Lung (tissue), 12 donors: ENCODE data around the gene PTPRG. TPM values are rescaled to one million over a fixed set of nuclear protein-coding genes. Genes with fewer than 3 reads are reported as not detected.
"Not testable (repeated sequence)": the region's sequence is repeated elsewhere in the genome, so short reads cannot be mapped to it uniquely, and the experiment has no call there.

ENCODE experiments used
- ATAC-seq: fragments of 200-7000 bp; cut with Tn5 transposase; one replicate; pipeline ENCODE4 v1.9.1; 2020; ENCODE audit warnings: moderate number of reproducible peaks; ENCODE audit not compliant: insufficient read depth, low FRiP score
- DNase-seq, 3 donors: peaks; one replicate each; pipeline ENCODE4 v3.0.0-alpha.2; 2013 to 2017
- H3K27ac ChIP-seq, 2 donors: one replicate each; pipeline ENCODE4 v1.5.1; 2013; ENCODE audit warnings: mild to moderate bottlenecking in 2 of 2, moderate library complexity in 2 of 2, control low read depth in 1 of 2, inconsistent platforms in 1 of 2, low read depth in 1 of 2, low read length in 1 of 2
- H3K27me3 ChIP-seq, 3 donors: one replicate each; pipeline ENCODE4 v1.5.1; 2013; ENCODE audit warnings: low read length in 2 of 3; ENCODE audit not compliant: control insufficient read depth in 3 of 3, insufficient read depth in 3 of 3
- H3K36me3 ChIP-seq, 4 donors: one replicate each; pipeline ENCODE4 v1.5.1; 2013; ENCODE audit warnings: low read length in 4 of 4, mild to moderate bottlenecking in 1 of 4, moderate library complexity in 1 of 4; ENCODE audit not compliant: control insufficient read depth in 4 of 4, insufficient read depth in 4 of 4
- H3K4me1 ChIP-seq, 5 donors: one replicate each; pipeline ENCODE4 v1.5.1; 2013; ENCODE audit warnings: low read length in 5 of 5, mild to moderate bottlenecking in 2 of 5, moderate library complexity in 1 of 5; ENCODE audit not compliant: control insufficient read depth in 5 of 5, insufficient read depth in 5 of 5
- H3K4me3 ChIP-seq: one replicate; pipeline ENCODE4 v1.5.1; 2013; ENCODE audit warnings: mild to moderate bottlenecking, control low read depth, moderate library complexity
- H3K9ac ChIP-seq, 2 donors: one replicate each; pipeline ENCODE4 v1.5.1; 2013; ENCODE audit warnings: low read length in 2 of 2, control low read depth in 1 of 2; ENCODE audit not compliant: insufficient read depth in 1 of 2
- H3K9me3 ChIP-seq, 4 donors: one replicate each; pipeline ENCODE4 v1.5.1; 2013; ENCODE audit warnings: low read length in 3 of 4, mild to moderate bottlenecking in 1 of 4, moderate library complexity in 1 of 4; ENCODE audit not compliant: control insufficient read depth in 4 of 4, insufficient read depth in 3 of 4
- WGBS, 2 donors: extraction: QIAGEN DNeasy Blood & Tissue Kit; methylation state at CpG; one replicate each; pipeline ENCODE4 v1.1.7; 2013; 5-methylcytosine and 5-hydroxymethylcytosine counted together
- polyA plus RNA-seq, 2 donors: library from polyadenylated mRNA; stranded (reverse); fragments of 200-250 nt; gene quantifications; one replicate each; pipeline ENCODE4 v1.2.1, GENCODE V29; 2013
- total RNA-seq, 2 donors: library from RNA; depleted of rRNA in 1 of 2; stranded (reverse); fragments of >200 nt in 1 of 2; gene quantifications; one replicate each; pipeline ENCODE4 v1.2.1, GENCODE V29; 2014 to 2021
- TF ChIP-seq, protein P1 (sequence below): IDR thresholded peaks from 2 replicates; pipeline ENCODE4 v1.5.1; 2012; ENCODE audit warnings: mild to moderate bottlenecking; ENCODE audit errors: control extremely low read depth, extremely low read depth
- donor health status: control.
- donor health status: control.
- donor health status: Bipolar disorder and iron deficiency.
- donor health status: healthy.
- donor health status: DM: yes; HTN: yes; CAD: no.

The PTPRG gene
- total and polyA plus RNA-seq, 4 donors, result 8.5 to 131 (median 75.9) TPM

GRCh38 chr3:61707492-61707891 is 146.1 kb downstream of the PTPRG start:
- DNase-seq (no peak), ATAC-seq (no peak)
- 97 to 100% methylated on average over 1 of the region's 1 CpG for WGBS, 2 donors
- no peak overlapping the region for H3K4me3 ChIP-seq
- H3K36me3 ChIP-seq, result no peaks in the 10 kb centered on the region
- H3K4me1 ChIP-seq, result peaks cover 0 to 24% (median 0%) of the 10 kb centered on the region in 5 donors
- TF ChIP-seq, protein P1, sequence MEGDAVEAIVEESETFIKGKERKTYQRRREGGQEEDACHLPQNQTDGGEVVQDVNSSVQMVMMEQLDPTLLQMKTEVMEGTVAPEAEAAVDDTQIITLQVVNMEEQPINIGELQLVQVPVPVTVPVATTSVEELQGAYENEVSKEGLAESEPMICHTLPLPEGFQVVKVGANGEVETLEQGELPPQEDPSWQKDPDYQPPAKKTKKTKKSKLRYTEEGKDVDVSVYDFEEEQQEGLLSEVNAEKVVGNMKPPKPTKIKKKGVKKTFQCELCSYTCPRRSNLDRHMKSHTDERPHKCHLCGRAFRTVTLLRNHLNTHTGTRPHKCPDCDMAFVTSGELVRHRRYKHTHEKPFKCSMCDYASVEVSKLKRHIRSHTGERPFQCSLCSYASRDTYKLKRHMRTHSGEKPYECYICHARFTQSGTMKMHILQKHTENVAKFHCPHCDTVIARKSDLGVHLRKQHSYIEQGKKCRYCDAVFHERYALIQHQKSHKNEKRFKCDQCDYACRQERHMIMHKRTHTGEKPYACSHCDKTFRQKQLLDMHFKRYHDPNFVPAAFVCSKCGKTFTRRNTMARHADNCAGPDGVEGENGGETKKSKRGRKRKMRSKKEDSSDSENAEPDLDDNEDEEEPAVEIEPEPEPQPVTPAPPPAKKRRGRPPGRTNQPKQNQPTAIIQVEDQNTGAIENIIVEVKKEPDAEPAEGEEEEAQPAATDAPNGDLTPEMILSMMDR, result no peak
- no peak overlapping the region for H3K27ac ChIP-seq
- no peaks in the 10 kb centered on the region for H3K9me3 ChIP-seq
- no peak overlapping the region for H3K9ac ChIP-seq
- no peaks in the 10 kb centered on the region for H3K27me3 ChIP-seq

DNA sequence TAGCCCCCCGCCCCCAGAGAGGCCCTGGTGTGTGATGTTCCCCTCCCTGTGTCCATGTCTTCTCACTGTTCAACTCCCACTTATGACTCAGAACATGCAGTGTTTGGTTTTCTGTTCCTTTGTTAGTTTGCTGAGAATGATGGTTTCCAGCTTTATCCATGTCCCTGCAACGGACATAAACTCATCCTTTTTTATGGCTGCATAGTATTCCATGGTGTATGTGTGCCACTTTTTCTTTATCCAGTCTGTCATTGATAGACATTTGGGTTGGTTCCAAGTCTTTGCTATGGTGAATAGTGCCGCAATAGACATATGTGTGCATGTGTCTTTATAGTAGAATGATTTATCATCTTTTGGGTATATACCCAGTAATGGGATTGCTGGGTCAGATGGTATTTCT is 149.5 kb downstream of the PTPRG start:
- not testable (repeated sequence) for H3K4me1 ChIP-seq, H3K9ac ChIP-seq, H3K27me3 ChIP-seq, ATAC-seq, DNase-seq, H3K27ac ChIP-seq, H3K4me3 ChIP-seq, H3K36me3 ChIP-seq, H3K9me3 ChIP-seq
- WGBS, 2 donors, result 86 to 95% methylated on average over 3 of the region's 3 CpGs

GRCh38 chr3:61714225-61714624 is 152.9 kb downstream of the PTPRG start:
- DNase-seq (no peak), ATAC-seq (no peak)
- no peak overlapping the region for H3K9ac ChIP-seq
- no peaks in the 10 kb centered on the region for H3K36me3 ChIP-seq
- 68 to 93% methylated on average over 4 of the region's 4 CpGs for WGBS, 2 donors
- H3K4me1 ChIP-seq, result peaks cover 0 to 17% (median 3%) of the 10 kb centered on the region in 5 donors
- no peak overlapping the region for H3K27ac ChIP-seq
- H3K4me3 ChIP-seq, result no peak overlapping the region
- no peaks in the 10 kb centered on the region for H3K27me3 ChIP-seq
- no peaks in the 10 kb centered on the region for H3K9me3 ChIP-seq
- TF ChIP-seq, protein P1, result no peak

GRCh38 chr3:61715886-61716527 is 154.6 kb downstream of the PTPRG start:
- H3K36me3 ChIP-seq, result peaks cover 0 to 1% (median 0%) of the 10 kb centered on the region in 4 donors
- no peak overlapping the region for H3K27ac ChIP-seq
- DNase-seq, result no peak
- H3K9ac ChIP-seq, result no peak overlapping the region
- WGBS, 2 donors, result 71 to 86% methylated on average over 4 of the region's 4 CpGs
- ATAC-seq, result no peak
- H3K27me3 ChIP-seq, result no peaks in the 10 kb centered on the region
- no peak overlapping the region for H3K4me3 ChIP-seq
- H3K9me3 ChIP-seq, result no peaks in the 10 kb centered on the region
- TF ChIP-seq, protein P1, result no peak
- peaks cover 0 to 27% (median 7%) of the 10 kb centered on the region in 5 donors for H3K4me1 ChIP-seq

- not testable (repeated sequence) for H3K9me3 ChIP-seq, H3K4me3 ChIP-seq, DNase-seq, H3K9ac ChIP-seq, ATAC-seq, H3K27me3 ChIP-seq, H3K36me3 ChIP-seq, H3K27ac ChIP-seq
- WGBS, 2 donors, result 88 to 92% methylated on average over 8 of the region's 8 CpGs
- H3K4me1 ChIP-seq, result peaks cover 0 to 31% (median 7%) of the 10 kb centered on the region in 5 donors
These were observed 155.3 kb downstream of the PTPRG start for GRCh38 chr3:61716693-61717092.
